Mucosa of stomach (tissue), 1 donor: ENCODE data around the gene SELENOV.

Experiments
- H3K27me3 ChIP-seq: one replicate; pipeline ENCODE4 v1.7.0; 2013; ENCODE audit warnings: mild to moderate bottlenecking, low read length; ENCODE audit not compliant: control insufficient read depth, insufficient read depth
- H3K36me3 ChIP-seq: one replicate; pipeline ENCODE4 v1.7.0; 2013; ENCODE audit warnings: low read length; ENCODE audit not compliant: control insufficient read depth, insufficient read depth
- H3K4me1 ChIP-seq: one replicate; pipeline ENCODE4 v1.7.0; 2013; ENCODE audit warnings: mild to moderate bottlenecking, low read length; ENCODE audit not compliant: control insufficient read depth, insufficient read depth
- H3K4me3 ChIP-seq: one replicate; pipeline ENCODE4 v1.7.0; 2013; ENCODE audit warnings: low read length
- H3K9ac ChIP-seq: one replicate; pipeline ENCODE4 v1.7.0; 2013; ENCODE audit warnings: mild to moderate bottlenecking, low read length, moderate library complexity
- H3K9me3 ChIP-seq: one replicate; pipeline ENCODE4 v1.7.0; 2013; ENCODE audit warnings: mild to moderate bottlenecking, low read length, moderate library complexity; ENCODE audit not compliant: control insufficient read depth
- donor health status: Pancreatic carcinoma.

Gene SELENOV

GRCh38 chr19:39514840-39515550 is at the start of gene SELENOV:
Gene SELENOV, plus strand, starts transcription at chr19:39515139. Its CDS starts 74 bp downstream, at chr19:39515213.
- Histone ChIP-seq H3K4me1 (peaks cover 6% of the 10 kb centered on the region), H3K27me3 (peaks cover 56% of the 10 kb centered on the region), H3K4me3 (no peak within 1 kb of the TSS), H3K36me3 (no peaks in the 10 kb centered on the region), H3K9me3 (no peaks in the 10 kb centered on the region), H3K9ac (peak within 1 kb of the TSS; percentile 15)

- Histone ChIP-seq H3K27me3 (no peaks in the 10 kb centered on the region), H3K36me3 (peaks cover 38% of the 10 kb centered on the region), H3K4me3 (no peak overlapping the region), H3K9me3 (no peaks in the 10 kb centered on the region), H3K9ac (no peak overlapping the region), H3K4me1 (no peaks in the 10 kb centered on the region)
Observed at GRCh38 chr19:39465956-39466747, 48.8 kb upstream of the SELENOV start.

DNA sequence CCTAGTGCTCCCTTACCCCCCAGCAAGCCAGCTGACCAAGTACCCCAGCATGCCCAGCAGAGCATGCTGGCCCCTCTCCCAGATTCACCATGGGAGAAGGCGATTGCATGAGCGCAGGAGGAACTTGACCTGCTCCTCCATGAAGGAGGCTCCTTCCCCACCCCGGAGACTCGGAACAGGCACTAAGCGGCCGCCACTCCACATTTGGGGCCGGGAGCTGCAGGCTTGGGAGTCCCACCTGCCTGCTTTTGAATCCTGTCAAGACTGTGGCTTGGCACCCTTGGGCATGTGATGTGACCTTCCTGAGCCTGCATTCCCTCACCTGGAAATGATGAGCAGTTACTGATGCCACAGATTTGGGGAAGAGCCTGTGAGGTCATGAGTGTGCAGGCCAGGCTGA is 47.0 kb upstream of the SELENOV start:
- Histone ChIP-seq H3K4me1 (no peaks in the 10 kb centered on the region), H3K36me3 (peaks cover 43% of the 10 kb centered on the region), H3K27me3 (no peaks in the 10 kb centered on the region), H3K9ac (no peak overlapping the region), H3K4me3 (no peak overlapping the region), H3K9me3 (no peaks in the 10 kb centered on the region)

GRCh38 chr19:39469036-39469435 is 45.9 kb upstream of the SELENOV start:
- Histone ChIP-seq H3K4me3 (no peak overlapping the region), H3K9ac (no peak overlapping the region), H3K4me1 (no peaks in the 10 kb centered on the region), H3K9me3 (no peaks in the 10 kb centered on the region), H3K36me3 (peaks cover 43% of the 10 kb centered on the region), H3K27me3 (no peaks in the 10 kb centered on the region)

DNA sequence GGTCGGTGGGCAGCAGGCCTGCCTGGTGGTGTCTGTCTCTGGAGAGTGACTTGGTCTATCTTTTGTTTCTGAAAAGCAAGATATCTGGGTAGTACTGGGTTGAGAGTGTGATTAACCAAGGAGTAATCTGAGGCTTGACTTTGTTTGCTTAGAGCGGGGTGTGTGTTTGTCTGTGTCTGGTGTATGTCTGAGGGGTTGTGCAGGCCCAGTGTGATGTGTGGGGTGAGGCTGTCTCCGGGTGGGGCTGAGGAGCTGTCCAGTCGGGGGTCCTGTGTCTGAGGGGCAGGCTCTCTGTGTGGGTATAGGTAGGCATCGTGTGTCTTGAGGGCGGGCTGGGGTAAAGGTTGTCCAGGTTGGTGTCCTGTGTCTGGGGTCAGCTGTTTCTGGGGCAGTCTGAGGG is 45.4 kb upstream of the SELENOV start:
- no peak overlapping the region for H3K4me3 ChIP-seq
- peaks cover 46% of the 10 kb centered on the region for H3K36me3 ChIP-seq
- no peaks in the 10 kb centered on the region for H3K4me1 ChIP-seq
- H3K9me3 ChIP-seq: no peaks in the 10 kb centered on the region
- no peaks in the 10 kb centered on the region for H3K27me3 ChIP-seq
- no peak overlapping the region for H3K9ac ChIP-seq

GRCh38 chr19:39470724-39471339 is 44.1 kb upstream of the SELENOV start:
- H3K4me1 ChIP-seq: no peaks in the 10 kb centered on the region
- peaks cover 36% of the 10 kb centered on the region for H3K36me3 ChIP-seq
- no peak overlapping the region for H3K4me3 ChIP-seq
- H3K27me3 ChIP-seq: no peaks in the 10 kb centered on the region
- no peaks in the 10 kb centered on the region for H3K9me3 ChIP-seq
- no peak overlapping the region for H3K9ac ChIP-seq

GRCh38 chr19:39471756-39472536 is 43.0 kb upstream of the SELENOV start:
- no peak overlapping the region for H3K4me3 ChIP-seq
- H3K27me3 ChIP-seq: no peaks in the 10 kb centered on the region
- peaks cover 36% of the 10 kb centered on the region for H3K36me3 ChIP-seq
- H3K4me1 ChIP-seq: no peaks in the 10 kb centered on the region
- no peak overlapping the region for H3K9ac ChIP-seq
- H3K9me3 ChIP-seq: no peaks in the 10 kb centered on the region

DNA sequence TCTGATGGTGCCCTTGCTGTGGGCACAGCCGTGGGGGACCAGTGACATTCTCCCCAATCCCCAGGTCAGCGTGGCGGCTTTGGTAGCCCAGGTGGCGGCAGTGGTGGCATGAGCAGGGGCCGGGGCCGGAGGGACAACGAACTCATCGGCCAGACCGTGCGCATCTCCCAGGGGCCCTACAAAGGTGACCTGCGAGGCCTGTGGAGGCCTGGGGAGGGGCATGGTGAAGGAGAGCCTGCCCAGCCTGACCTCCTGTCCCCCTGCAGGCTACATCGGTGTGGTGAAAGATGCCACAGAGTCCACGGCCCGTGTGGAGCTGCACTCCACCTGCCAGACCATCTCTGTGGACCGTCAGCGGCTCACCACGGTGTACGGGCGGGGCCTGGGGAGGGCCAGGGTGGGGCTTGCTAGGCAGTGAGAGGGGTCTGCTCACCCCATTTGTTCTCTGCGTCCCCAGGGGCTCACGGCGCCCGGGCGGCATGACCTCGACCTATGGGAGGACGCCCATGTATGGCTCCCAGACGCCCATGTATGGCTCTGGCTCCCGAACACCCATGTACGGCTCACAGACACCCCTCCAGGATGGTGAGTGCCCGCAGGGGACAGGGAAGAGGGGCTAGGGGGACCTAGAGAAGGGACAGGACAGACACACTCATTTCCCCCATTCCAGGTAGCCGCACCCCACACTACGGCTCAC is 42.0 kb upstream of the SELENOV start:
- Histone ChIP-seq H3K4me3 (no peak overlapping the region), H3K9ac (no peak overlapping the region), H3K36me3 (peaks cover 35% of the 10 kb centered on the region), H3K27me3 (no peaks in the 10 kb centered on the region), H3K9me3 (no peaks in the 10 kb centered on the region), H3K4me1 (no peaks in the 10 kb centered on the region)

- Histone ChIP-seq H3K4me1 (no peaks in the 10 kb centered on the region), H3K36me3 (peaks cover 29% of the 10 kb centered on the region), H3K4me3 (no peak overlapping the region), H3K9ac (no peak overlapping the region), H3K27me3 (no peaks in the 10 kb centered on the region), H3K9me3 (no peaks in the 10 kb centered on the region)
Observed at GRCh38 chr19:39473443-39473960, 41.4 kb upstream of the SELENOV start.

DNA sequence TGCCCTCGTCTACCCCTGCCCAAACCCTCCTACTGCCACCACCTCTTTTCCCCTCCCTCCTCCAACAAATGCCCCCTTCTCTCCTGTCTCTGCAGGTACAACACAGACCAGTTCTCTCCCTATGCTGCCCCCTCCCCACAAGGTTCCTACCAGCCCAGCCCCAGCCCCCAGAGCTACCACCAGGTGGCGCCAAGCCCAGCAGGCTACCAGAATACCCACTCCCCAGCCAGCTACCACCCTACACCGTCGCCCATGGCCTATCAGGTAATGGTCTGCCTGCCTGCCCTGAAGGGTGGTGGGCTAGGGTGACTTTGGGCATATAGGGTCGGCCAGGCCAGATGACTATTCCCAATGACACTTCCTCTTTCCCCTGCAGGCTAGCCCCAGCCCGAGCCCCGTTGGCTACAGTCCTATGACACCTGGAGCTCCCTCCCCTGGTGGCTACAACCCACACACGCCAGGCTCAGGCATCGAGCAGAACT is 40.8 kb upstream of the SELENOV start:
- Histone ChIP-seq H3K36me3 (peaks cover 22% of the 10 kb centered on the region), H3K27me3 (no peaks in the 10 kb centered on the region), H3K4me1 (no peaks in the 10 kb centered on the region), H3K9ac (no peak overlapping the region), H3K9me3 (no peaks in the 10 kb centered on the region), H3K4me3 (no peak overlapping the region)

DNA sequence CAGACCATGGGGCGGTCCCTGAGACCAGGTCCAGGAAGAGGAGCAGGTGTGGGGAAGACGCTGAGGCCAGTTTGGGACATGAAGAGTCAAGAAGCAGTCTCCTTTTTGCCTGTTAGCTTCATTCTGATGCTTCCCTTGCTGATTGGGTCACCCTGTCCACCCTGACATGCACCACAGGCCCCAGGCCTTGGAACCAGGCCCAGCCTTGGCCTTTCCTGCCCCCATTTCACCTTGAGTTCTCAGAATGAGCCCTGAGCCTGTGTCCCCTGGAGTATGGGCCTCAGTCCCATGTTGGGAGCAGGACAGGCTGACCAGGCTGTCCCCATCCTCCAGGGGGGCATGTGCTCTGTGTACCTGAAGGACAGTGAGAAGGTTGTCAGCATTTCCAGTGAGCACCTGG is 39.2 kb upstream of the SELENOV start:
- Histone ChIP-seq H3K9ac (no peak overlapping the region), H3K27me3 (no peaks in the 10 kb centered on the region), H3K36me3 (peaks cover 16% of the 10 kb centered on the region), H3K4me1 (peaks cover 7% of the 10 kb centered on the region), H3K4me3 (no peak overlapping the region), H3K9me3 (no peaks in the 10 kb centered on the region)
